ENCODE measurements around the gene RNPEPL1. TPM values are rescaled to one million over a fixed set of nuclear protein-coding genes. Genes with fewer than 3 reads are reported as not detected.
"Not testable (repeated sequence)": the region's sequence is repeated elsewhere in the genome, so short reads cannot be mapped to it uniquely, and the experiment has no call there.

Gene RNPEPL1
- 18.4 and 20.8 TPM in 2 replicates for total RNA-seq

- no peak for DNase-seq (ENCODE audit: low read depth, low spot score)
These were observed at the start of gene RNPEPL1 for GRCh38 chr2:240567872-240568677. Gene RNPEPL1 (plus strand): TSS chr2:240568484. CDS start chr2:240568587, 103 bp downstream.

GRCh38 chr2:240518981-240519380, 49.3 kb upstream of the RNPEPL1 start:
- DNase-seq (ENCODE audit: low read depth, low spot score) = no peak

DNA sequence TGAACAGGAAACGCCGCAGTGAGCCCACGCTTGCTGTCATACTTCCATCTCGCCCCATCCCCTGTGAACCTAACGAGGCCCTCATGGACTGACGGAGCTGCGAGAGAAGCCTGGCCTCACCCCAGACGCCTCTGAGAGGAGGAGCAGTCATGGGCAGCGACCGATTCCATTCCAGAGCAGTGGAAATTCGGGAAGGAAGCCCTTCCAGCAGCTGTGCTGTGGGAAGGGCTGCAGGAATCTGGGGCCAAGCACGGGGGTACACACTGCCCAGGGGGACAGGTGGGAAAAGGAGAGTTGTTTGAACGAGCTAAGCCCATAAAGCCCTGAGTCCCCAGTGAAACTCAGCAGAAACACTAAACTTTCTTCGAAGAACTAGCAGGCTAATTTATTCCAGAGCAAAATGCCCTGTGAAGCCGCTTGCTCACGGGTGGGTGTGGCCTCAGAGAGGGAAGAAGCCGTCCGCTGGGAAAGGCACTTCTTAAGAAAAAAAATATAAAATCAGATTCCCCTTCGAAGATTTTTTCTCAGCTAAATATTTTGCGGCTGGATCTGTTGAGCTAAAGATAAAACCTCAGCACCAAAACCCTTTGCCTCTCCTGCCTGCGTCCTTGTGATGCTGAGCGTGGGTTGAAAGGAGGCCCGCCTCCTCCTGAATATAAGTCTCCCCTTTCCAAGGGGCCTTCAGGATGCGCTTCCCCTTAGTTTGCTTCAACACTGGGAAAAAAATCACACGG, 48.7 kb upstream of the RNPEPL1 start:
- no peak for DNase-seq (ENCODE audit: low read depth, low spot score)

- DNase-seq (ENCODE audit: low read depth, low spot score) = no peak
These were observed 47.9 kb upstream of the RNPEPL1 start for GRCh38 chr2:240520130-240520973.

GRCh38 chr2:240520974-240521350, 47.3 kb upstream of the RNPEPL1 start:
- DNase-seq (ENCODE audit: low read depth, low spot score) = no peak

GRCh38 chr2:240521885-240522284, 46.4 kb upstream of the RNPEPL1 start:
- not testable (repeated sequence) for DNase-seq (ENCODE audit: low read depth, low spot score)

GRCh38 chr2:240522406-240522805, 45.9 kb upstream of the RNPEPL1 start:
- no peak for DNase-seq (ENCODE audit: low read depth, low spot score)

GRCh38 chr2:240523451-240524281, 44.6 kb upstream of the RNPEPL1 start:
- no peak for DNase-seq (ENCODE audit: low read depth, low spot score)

DNA sequence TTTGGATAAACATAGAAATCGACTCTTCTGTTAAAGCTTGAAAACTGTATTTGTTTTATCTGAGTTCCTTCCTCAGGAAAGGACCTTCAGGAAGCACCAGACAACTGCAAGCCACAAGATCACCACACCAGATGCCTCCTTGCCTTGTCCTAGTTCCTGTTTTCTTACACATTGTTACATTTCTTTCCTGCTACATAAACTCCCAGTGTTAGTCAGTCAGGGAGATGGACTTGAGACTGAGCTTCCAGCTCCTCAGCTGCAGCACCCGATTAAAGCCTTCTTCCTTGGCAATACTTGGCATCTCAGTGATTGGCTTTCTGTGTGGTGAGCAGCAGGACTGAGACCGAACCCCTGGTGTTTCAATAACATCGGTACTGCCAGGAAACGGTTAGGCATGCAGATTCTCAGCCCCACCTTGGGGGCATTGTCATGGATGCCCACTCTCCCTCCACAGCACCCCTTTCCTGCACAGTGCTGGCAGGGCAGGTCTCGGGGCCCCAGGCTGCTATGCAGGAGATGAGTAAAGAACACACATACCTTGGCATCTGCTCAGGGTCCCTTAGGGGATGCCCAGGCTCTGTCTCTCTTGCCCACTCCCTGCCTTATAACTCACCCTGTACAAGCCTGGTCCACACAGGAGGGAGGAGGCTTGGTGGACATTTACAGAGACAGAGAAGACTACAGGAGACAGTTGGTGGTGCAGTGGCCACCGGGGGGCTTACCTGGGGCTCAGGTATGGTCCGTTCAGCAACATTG, 43.1 kb upstream of the RNPEPL1 start:
- DNase-seq (ENCODE audit: low read depth, low spot score) = no peak

DNA sequence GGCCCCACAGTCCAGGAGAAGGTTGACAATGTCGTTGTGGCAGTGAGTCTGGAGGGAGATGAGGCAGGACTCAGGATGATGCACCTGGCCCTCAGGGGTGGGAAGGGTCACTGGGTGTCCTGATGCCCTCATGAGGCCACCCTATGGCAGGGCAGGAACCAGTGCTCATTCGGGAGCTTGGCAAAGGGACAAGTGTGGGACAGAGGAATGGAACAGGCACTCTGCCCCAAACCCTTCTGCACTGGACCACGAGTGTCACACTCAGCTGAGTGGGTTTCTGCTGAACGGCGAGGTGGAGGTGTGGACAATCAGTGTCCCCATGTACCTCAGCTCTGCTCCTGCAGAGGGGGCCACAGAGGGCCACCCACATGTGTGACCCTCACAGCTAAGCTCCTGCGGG, 42.5 kb upstream of the RNPEPL1 start:
- DNase-seq (ENCODE audit: low read depth, low spot score) = no peak

- DNase-seq (ENCODE audit: low read depth, low spot score) = no peak
These were observed 41.8 kb upstream of the RNPEPL1 start for GRCh38 chr2:240526521-240526920.

DNA sequence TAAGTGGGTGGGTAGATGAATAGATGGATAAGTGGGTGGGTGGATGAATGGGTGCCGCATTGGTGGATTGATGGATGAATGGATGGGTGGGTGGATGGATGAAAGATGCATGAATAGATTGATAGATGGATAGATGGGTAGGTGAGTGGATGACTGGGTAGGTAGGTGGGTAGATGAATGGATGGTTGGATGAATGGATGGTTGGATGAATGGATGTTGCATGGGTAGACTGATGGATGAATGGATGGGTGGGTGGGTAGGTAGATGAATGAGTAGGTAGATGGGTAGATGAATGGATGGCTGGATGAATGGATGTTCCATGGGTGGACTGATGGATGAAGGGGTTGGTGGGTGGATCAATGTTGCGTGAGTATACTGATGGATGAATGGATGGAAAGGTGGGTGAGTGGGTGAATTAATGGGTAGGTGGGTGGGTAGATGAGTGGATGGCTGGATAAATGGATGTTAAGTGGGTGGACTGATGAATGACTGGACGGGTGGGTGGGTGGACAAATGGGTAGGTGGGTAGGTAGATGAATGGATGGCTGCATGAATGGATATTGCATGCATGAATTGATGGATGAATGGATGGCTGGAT, 41.0 kb upstream of the RNPEPL1 start:
- no peak for DNase-seq (ENCODE audit: low read depth, low spot score)

DNA sequence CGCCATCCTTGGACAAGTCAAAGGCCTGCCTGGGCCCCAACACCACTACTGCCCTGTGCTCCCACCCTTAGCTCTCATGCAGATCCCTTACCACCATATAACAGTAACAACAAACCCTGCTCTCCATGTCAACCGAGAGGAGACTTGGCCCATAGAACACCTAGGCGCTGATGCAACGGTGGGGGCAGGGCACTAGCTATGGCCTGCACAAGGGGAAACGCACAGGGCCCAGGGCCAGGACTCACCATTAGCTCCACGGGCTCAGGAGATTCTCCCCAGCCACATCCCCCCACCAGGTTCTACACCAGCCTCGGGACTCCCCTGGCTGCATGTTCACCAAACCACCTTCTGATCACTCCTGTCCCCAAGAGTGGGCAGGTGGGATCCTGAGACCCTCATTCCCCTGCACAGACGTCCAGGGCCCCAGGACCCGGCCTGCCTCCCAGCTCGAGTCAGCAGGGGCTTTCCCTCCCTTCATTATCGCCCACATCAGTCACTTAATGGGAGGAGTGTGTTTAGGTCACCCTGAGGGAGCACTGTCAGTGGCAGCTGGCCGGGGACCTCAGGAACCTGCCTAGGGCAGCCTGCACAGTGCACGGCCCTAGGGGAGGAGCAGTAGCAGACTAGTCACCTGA, 39.8 kb upstream of the RNPEPL1 start:
- no peak for DNase-seq (ENCODE audit: low read depth, low spot score)

- DNase-seq (ENCODE audit: low read depth, low spot score) = no peak
These were observed 38.8 kb upstream of the RNPEPL1 start for GRCh38 chr2:240529344-240529999.

DNA sequence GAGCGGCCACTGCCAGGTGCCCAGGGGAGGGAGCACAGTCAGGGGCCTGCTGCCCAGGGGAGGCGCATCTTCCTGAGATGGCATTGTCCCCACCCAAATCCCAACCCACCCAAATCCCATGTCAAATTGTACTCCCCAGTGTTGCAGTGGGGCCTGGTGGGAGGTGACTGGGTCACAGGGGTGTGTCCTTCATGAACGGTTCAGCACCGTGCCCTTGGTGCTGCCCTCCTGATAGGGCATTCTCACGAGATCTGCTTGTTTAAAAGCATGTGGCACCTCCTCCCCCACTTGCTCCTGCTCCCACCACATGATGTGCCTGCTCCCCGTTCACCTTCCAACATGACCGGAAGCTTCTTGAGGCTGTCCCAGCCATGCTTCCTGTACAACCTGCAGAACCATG, 38.1 kb upstream of the RNPEPL1 start:
- no peak for DNase-seq (ENCODE audit: low read depth, low spot score)

DNA sequence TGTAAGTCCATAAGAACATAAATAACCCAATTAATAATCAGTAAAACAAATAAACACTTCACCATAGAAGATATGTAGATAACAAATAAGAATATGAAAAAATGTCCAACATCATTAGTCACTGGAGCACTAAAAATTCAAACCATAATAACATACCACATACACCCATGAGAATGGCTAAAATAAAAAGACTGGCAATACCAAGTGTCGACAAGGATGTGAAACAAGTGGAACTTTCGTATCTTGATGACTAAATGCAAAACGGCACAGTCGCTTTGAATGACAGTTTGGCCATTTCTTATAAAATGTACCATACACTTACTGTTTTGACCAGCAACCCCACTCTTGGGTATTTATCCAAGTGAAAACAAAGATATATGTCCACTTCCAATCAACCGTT, 37.2 kb upstream of the RNPEPL1 start:
- DNase-seq (ENCODE audit: low read depth, low spot score) = no peak

- DNase-seq (ENCODE audit: low read depth, low spot score) = no peak
These were observed 36.1 kb upstream of the RNPEPL1 start for GRCh38 chr2:240532031-240532775.
